PC-9 (cell line): ENCODE measurements around the gene CCDC150.

Experiments
- CTCF ChIP-seq: fragments of 200-600 bp; sonication (generic); conservative IDR thresholded peaks from 2 replicates; pipeline ENCODE4 v1.6.1; 2017; ENCODE audit warnings: mixed run types, antibody characterized with exemption, mild to moderate bottlenecking, moderate library complexity
- EZH2 ChIP-seq: fragments of 200-600 bp; sonication (generic); IDR thresholded peaks from 2 replicates; pipeline ENCODE4 v1.8.0; 2017; ENCODE audit warnings: antibody characterized with exemption, low read depth

- TF ChIP-seq CTCF (no peak), EZH2 (no peak)
Observed at GRCh38 chr2:196702641-196703040, 63.1 kb downstream of the CCDC150 start.
